NK-92 (cell line): Measurements from ENCODE around the gene NDUFB5.

ENCODE experiments used
- DNase-seq: peaks from one replicate; lab custom pipeline; 2025; ENCODE audit not compliant: unreplicated experiment; lab: John Stamatoyannopoulos, UW

Gene NDUFB5

GRCh38 chr3:179604321-179605078, at the start of gene NDUFB5, which contains the start of gene MRPL47:
NDUFB5 (plus strand) TSS chr3:179604794; CDS start chr3:179604816, 22 bp downstream.
MRPL47 (minus strand) TSS chr3:179604638; CDS start chr3:179604624, 14 bp downstream.
- peak; percentile 69 for DNase-seq

DNA sequence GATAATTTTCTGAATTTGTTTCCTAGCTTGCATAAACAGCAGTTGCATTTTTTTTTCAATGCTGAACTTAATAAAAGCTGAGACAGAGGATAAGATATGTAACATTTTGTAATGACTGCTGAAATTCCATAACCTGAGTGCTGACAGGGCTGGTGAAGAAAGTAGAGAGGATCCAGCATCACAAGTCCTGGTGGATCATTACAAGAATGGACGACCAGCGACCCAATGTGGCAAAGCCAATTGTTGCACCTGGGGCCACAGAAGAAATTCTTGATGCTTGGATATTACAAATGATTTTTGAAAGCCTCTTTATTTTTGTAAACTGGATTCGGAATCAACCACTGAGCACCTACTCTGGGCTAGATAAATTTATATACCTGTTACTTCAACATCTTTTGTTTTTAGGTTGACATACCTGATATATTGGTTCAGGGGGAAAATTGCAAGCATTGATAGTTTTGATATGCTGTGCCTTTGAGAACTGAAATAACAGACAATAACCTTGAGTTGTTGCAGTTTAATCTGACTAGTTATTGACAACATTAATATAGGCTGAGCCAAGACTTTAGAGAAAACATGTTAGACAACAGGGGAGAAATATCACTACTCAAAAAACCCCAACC, 45.7 kb upstream of the NDUFB5 start:
- no peak for DNase-seq

GRCh38 chr3:179560791-179561190, 43.8 kb upstream of the NDUFB5 start:
- no peak for DNase-seq

DNA sequence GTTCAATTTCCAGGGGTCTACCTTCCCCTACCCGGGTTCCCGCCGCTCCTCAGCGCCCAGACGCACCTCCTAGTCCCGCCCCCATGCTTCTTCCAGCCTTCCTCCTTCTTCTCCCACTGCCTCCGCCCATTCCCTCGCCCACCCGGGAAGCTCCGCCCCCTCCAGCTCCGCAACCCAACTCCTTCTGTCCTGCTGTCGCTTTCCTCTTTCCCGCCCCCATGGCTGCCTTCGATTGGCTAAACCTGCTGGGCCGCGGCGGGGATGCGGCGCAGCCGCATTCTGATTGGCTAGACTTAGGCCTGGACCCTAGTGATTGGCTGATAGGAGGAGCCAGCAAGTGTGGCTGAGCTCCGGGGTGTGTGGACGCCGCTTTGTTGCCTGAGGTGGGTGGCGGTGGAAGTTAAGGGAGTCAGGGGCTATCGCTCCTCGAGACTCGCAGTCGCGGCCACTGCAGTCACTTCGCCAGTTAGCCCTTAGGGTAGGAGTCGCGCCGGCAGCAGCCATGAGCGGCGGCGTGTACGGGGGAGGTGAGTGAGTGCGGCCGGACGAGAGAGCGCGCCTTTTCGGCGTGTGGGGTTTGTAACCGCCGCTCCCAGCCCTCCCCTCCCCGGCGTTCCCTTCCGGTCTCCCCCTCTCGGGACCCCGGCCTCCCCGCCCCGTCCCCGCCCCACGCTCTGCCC, 41.9 kb upstream of the NDUFB5 start, which contains the start of gene ACTL6A:
ACTL6A (plus strand) TSS at position 336 of the 680 bp plus-strand sequence; CDS start at position 503, 167 bp downstream.
- DNase-seq = peak; percentile 92

- no peak for DNase-seq
These were observed 41.3 kb upstream of the NDUFB5 start for GRCh38 chr3:179563271-179563783.

GRCh38 chr3:179565496-179565895, 39.1 kb upstream of the NDUFB5 start:
- DNase-seq = no peak

- no peak for DNase-seq
These were observed 23.6 kb upstream of the NDUFB5 start for GRCh38 chr3:179580992-179581391.

DNA sequence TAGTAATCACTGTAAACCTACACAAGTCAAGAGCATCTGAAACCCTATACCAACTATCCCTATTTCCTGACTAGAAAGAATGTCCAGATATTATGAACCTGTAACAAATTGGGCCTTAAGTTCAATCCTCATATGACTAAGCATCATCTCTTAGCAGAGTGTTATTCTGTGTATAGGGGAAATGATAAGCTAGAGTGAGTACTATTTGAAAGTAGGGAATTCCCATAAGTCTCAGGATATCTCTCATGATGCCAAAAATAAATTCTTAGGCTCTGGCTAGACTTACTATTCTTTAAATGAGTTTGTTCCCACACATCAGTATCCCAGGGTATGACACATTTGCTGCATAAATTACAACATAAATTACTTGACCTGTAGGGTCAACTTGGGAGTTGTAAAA, 15.5 kb upstream of the NDUFB5 start:
- DNase-seq = no peak

- DNase-seq = no peak
These were observed 13.9 kb upstream of the NDUFB5 start for GRCh38 chr3:179590669-179591068.

DNA sequence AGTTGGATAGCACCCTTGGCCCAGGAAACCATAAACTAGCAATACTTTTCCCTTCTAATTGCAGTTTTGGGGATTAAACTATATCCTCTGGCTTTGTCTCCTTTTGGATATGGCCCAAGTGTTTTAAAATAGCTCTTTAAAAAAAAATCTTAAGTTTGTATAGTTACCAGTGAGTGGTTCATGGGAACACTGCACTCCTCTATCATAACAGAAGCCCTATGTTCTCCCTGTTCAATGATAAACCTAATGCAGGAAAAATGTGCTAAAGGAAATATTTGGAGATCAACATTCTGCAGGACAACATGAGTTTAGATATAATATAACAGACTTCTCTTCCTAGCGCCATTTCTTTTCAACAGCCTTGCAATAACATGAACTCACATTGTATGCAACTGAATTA, 13.3 kb upstream of the NDUFB5 start:
- no peak for DNase-seq

DNA sequence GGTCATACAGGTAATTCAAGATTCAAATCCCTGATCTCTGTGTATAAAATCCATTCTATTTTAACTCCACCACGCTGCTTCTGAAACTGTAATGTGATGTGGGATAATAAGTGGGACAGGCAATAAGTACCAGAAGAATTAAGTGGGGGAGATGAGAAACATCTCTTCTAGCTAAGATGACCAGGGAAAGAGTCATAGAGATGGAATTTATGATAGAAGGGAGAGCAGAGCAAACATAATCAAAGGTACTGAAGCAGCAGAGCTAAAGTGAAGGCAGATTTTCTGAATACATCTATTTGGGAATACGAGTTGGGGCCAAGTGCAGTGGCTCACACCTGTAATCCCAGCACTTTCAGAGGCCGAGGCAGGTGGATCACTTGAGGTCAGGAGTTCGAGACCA, 5.1 kb upstream of the NDUFB5 start:
- no peak for DNase-seq

DNA sequence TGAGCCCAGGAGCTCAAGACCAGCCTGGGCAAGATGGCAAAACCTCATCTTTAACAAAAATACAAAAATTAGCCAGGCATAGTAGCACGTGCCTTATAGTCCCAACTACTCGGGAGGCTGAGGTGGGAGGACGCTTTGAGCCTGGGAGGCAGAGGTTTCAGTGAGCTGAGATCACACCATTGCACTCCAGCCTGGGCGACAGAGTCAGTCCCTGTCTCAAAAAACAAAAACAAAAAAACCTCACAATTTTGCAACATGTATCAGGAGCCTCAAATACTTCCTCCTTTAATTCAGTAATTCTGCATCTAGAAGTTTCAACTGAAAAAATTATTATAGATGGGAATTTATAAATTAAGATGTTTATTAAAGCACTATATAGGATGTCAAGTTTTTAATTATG, 1.3 kb upstream of the NDUFB5 start:
- no peak for DNase-seq

GRCh38 chr3:179603831-179604230, 763 bp upstream of the NDUFB5 start:
- DNase-seq = no peak

- DNase-seq = no peak
These were observed 2.0 kb downstream of the NDUFB5 start for GRCh38 chr3:179606534-179607085.

GRCh38 chr3:179608931-179609720, 4.5 kb downstream of the NDUFB5 start:
- DNase-seq = no peak

- DNase-seq = no peak
These were observed 5.5 kb downstream of the NDUFB5 start for GRCh38 chr3:179610066-179610465.

DNA sequence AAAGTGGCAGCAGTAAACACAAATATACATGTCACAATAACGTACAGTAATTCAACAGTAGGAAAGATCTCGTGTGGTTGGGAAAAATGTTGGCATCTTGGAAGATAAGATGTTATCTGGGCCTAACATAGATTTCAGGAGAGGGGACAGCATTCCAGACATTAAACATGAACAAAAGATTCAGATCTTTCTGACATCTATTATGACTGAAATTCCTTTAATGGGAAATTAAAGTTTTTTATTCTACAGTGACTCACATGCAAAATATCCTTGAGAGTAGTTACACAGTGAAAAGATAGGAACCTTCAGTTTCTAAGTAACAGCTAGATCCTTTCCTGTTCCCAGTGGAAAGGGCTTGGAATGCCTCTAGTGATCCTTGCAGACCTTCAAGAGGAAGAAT, 9.2 kb downstream of the NDUFB5 start:
- DNase-seq = no peak

DNA sequence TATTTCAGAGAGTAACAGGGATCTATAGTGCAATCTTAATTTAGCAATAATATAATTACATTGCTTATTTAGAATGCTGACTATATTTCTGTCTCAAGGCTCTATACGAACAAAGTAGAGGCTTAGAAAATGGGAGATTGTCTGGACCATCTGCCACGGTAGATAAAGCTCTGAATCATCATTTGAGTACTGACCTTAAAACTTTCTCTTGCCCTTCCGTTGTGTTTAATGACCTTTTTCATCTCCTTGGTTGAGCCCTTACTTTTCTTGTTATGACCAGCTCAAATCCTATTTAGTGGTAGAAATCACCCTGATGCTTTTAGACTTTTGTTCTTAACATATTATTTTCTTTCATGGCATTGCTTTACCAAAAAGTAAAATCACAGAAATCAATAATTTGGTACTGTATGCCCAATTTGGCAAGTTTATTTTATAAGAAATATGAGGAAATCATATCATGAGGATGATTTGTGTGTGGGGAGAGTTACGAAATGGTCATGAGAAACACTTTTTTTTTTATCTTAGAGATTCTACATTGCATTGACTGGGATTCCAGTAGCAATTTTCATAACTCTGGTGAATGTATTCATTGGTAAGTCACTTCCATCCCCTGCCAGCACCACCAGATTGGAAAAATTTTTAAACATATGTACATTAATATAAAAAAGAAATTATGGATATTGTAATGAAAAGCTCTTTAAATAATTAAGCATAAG, 11.0 kb downstream of the NDUFB5 start:
- no peak for DNase-seq

DNA sequence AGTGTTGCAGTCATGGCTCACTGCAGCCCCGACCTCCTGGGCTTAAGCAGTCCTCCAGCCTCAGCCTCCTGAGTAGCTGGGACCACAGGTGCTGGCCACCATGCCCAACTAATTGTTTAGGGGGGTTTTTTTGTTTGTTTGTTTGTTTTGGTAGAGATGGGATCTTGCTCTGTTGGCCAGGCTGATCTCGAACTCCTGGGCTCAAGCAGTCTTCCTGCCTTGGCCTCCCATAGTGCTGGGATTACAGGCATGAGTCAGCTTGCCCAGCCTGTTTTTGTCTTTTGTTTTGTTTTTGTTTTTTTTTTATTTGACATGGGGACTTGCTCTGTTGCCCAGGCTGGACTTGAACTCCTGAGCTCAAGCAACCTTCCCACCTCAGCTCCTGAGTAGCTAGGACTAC, 17.4 kb downstream of the NDUFB5 start:
- no peak for DNase-seq

- no peak for DNase-seq
These were observed 19.9 kb downstream of the NDUFB5 start for GRCh38 chr3:179624451-179624850.
